Mesenchymal stem cell (in vitro differentiated cells and primary cell): ENCODE measurements around the gene KIF26B.

ENCODE experiments used
- DNase-seq: peaks from one replicate; pipeline ENCODE4 v3.0.0-alpha.2; 2013
- H2AFZ ChIP-seq: one replicate; pipeline ENCODE4 v1.6.1; 2013; ENCODE audit warnings: low read depth, mild to moderate bottlenecking, control low read depth, inconsistent platforms, low read length, moderate library complexity
- H2AK5ac ChIP-seq: 2 replicates; pipeline ENCODE4 v1.6.1; 2013; ENCODE audit warnings: low read length, moderate library complexity, mild to moderate bottlenecking, inconsistent platforms; ENCODE audit not compliant: severe bottlenecking
- H2BK120ac ChIP-seq: one replicate; pipeline ENCODE4 v1.6.1; 2013; ENCODE audit warnings: low read depth, mild to moderate bottlenecking, inconsistent platforms, low read length, moderate library complexity
- H2BK12ac ChIP-seq, 2 experiments: one replicate each; pipeline ENCODE4 v1.6.1; 2013; ENCODE audit warnings: inconsistent platforms in 2 of 2, low read length in 2 of 2, mild to moderate bottlenecking in 2 of 2, moderate library complexity in 2 of 2, control low read depth in 1 of 2
- H2BK15ac ChIP-seq: one replicate; pipeline ENCODE4 v1.6.1; 2013; ENCODE audit warnings: mild to moderate bottlenecking, low read depth, inconsistent platforms; ENCODE audit not compliant: poor library complexity, severe bottlenecking
- H2BK5ac ChIP-seq: 2 replicates; pipeline ENCODE4 v1.6.1; 2013; ENCODE audit warnings: low read depth, mild to moderate bottlenecking, low read length, control low read depth, inconsistent platforms; ENCODE audit not compliant: poor library complexity, severe bottlenecking
- H3K14ac ChIP-seq, 2 experiments: one replicate each; pipeline ENCODE4 v1.6.1; 2013; ENCODE audit warnings: inconsistent platforms in 2 of 2, low read length in 2 of 2, control low read depth in 1 of 2, mild to moderate bottlenecking in 1 of 2, moderate library complexity in 1 of 2
- H3K18ac ChIP-seq, 2 experiments: one replicate each; pipeline ENCODE4 v1.6.1; 2013; ENCODE audit warnings: inconsistent platforms in 2 of 2, low read length in 2 of 2, control low read depth in 1 of 2, low read depth in 1 of 2, mild to moderate bottlenecking in 1 of 2
- H3K23ac ChIP-seq, 2 experiments: one replicate each; pipeline ENCODE4 v1.6.1; 2013; ENCODE audit warnings: inconsistent platforms in 2 of 2, low read length in 2 of 2, mild to moderate bottlenecking in 2 of 2, moderate library complexity in 2 of 2, control low read depth in 1 of 2
- H3K27ac ChIP-seq: 2 replicates; pipeline ENCODE4 v1.5.1; 2013; ENCODE audit warnings: mild to moderate bottlenecking, moderate library complexity, low read length, control low read depth, inconsistent platforms; ENCODE audit not compliant: poor library complexity, severe bottlenecking
- H3K27me3 ChIP-seq, 2 experiments: 2 replicates each; pipeline versions ENCODE4 v1.6.1 to v1.7.0; 2013; ENCODE audit warnings: low read length in 2 of 2, mild to moderate bottlenecking in 2 of 2, moderate library complexity in 2 of 2, control low read depth in 1 of 2, inconsistent platforms in 1 of 2; ENCODE audit not compliant: control insufficient read depth in 1 of 2, insufficient read depth in 1 of 2
- H3K36me3 ChIP-seq, 2 experiments: 2 replicates each; pipeline versions ENCODE4 v1.6.1 to v1.7.0; 2013; ENCODE audit warnings: low read length in 2 of 2, control low read depth in 1 of 2, inconsistent platforms in 1 of 2, low read depth in 1 of 2, mild to moderate bottlenecking in 1 of 2; ENCODE audit not compliant: insufficient read depth in 2 of 2, control insufficient read depth in 1 of 2
- H3K4ac ChIP-seq, 2 experiments: one replicate each; pipeline ENCODE4 v1.6.1; 2013; ENCODE audit warnings: inconsistent platforms in 2 of 2, low read length in 2 of 2, mild to moderate bottlenecking in 2 of 2, moderate library complexity in 2 of 2, control low read depth in 1 of 2, low read depth in 1 of 2
- H3K4me1 ChIP-seq: 2 replicates; pipeline ENCODE4 v1.6.1; 2013; ENCODE audit warnings: low read depth, low read length, control low read depth; ENCODE audit not compliant: control insufficient read depth, insufficient read depth
- H3K4me2 ChIP-seq: 2 replicates; pipeline ENCODE4 v1.6.1; 2013; ENCODE audit warnings: low read length, mild to moderate bottlenecking, inconsistent platforms; ENCODE audit not compliant: poor library complexity, severe bottlenecking
- H3K4me3 ChIP-seq, 2 experiments: 2 replicates each; pipeline versions ENCODE4 v1.5.1 to v1.7.0; 2013; ENCODE audit warnings: low read length in 2 of 2, mild to moderate bottlenecking in 2 of 2, control low read depth in 1 of 2, low read depth in 1 of 2; ENCODE audit not compliant: insufficient read depth in 1 of 2
- H3K79me1 ChIP-seq: replicated peaks from 2 replicates; pipeline ENCODE4 v1.6.1; 2013; ENCODE audit warnings: mild to moderate bottlenecking, control low read depth, low read length, inconsistent platforms; ENCODE audit not compliant: poor library complexity, severe bottlenecking
- H3K9ac ChIP-seq: 2 replicates; pipeline ENCODE4 v1.7.0; 2013; ENCODE audit warnings: mild to moderate bottlenecking, low read length, moderate library complexity
- H3K9me3 ChIP-seq: 2 replicates; pipeline ENCODE4 v1.7.0; 2013; ENCODE audit warnings: mild to moderate bottlenecking, low read length; ENCODE audit not compliant: control insufficient read depth
- H4K8ac ChIP-seq: one replicate; pipeline ENCODE4 v1.6.1; 2013; ENCODE audit warnings: inconsistent platforms, mild to moderate bottlenecking, low read length, moderate library complexity
- H4K91ac ChIP-seq: one replicate; pipeline ENCODE4 v1.6.1; 2013; ENCODE audit warnings: mild to moderate bottlenecking, low read length, inconsistent platforms
- WGBS: methylation state at CpG from one replicate; pipeline ENCODE4 v1.1.7; 2013; ENCODE audit warnings: mixed read lengths; 5-methylcytosine and 5-hydroxymethylcytosine counted together

Gene KIF26B

GRCh38 chr1:245542365-245542764 lies 387.6 kb downstream of the KIF26B start:
- Histone ChIP-seq H3K9me3 (no peaks in the 10 kb centered on the region), H3K27me3 (peaks cover 0 to 4% of the 10 kb centered on the region in 2 experiments), H2AK5ac (no peak overlapping the region), H2BK5ac (no peak overlapping the region), H2BK12ac (no peak overlapping the region), H2BK120ac (no peak overlapping the region), H3K4me3 (no peak overlapping the region), H3K27ac (no peak overlapping the region), H3K14ac (no peak overlapping the region), H2BK15ac (no peak overlapping the region), H3K36me3 (no peaks in the 10 kb centered on the region), H3K4me2 (no peak overlapping the region), H3K23ac (no peak overlapping the region), H4K8ac (no peak overlapping the region), H2AFZ (no peak overlapping the region), H3K4me1 (no peaks in the 10 kb centered on the region), H4K91ac (no peak overlapping the region), H3K9ac (no peak overlapping the region), H3K79me1 (no peaks in the 10 kb centered on the region), H3K18ac (no peak overlapping the region), H3K4ac (no peak overlapping the region)
- WGBS = 93% methylated on average over 4 of the region's 6 CpGs
- no peak for DNase-seq

- Histone ChIP-seq H2BK5ac (no peak overlapping the region), H3K14ac (no peak overlapping the region), H2AFZ (no peak overlapping the region), H3K9ac (no peak overlapping the region), H4K91ac (no peak overlapping the region), H2AK5ac (no peak overlapping the region), H3K18ac (no peak overlapping the region), H2BK15ac (no peak overlapping the region), H3K4ac (no peak overlapping the region), H3K9me3 (no peaks in the 10 kb centered on the region), H3K4me1 (no peaks in the 10 kb centered on the region), H4K8ac (no peak overlapping the region), H2BK12ac (no peak overlapping the region), H3K36me3 (no peaks in the 10 kb centered on the region), H3K23ac (no peak overlapping the region), H3K27me3 (no peaks in the 10 kb centered on the region), H2BK120ac (no peak overlapping the region), H3K27ac (no peak overlapping the region), H3K4me2 (no peak overlapping the region), H3K4me3 (no peak overlapping the region), H3K79me1 (no peaks in the 10 kb centered on the region)
- DNase-seq = no peak
- 95% methylated on average over 3 of the region's 5 CpGs for WGBS
Measured at GRCh38 chr1:245544236-245544635, 389.5 kb downstream of the KIF26B start.

GRCh38 chr1:245546875-245547274 lies 392.1 kb downstream of the KIF26B start:
- no peak for DNase-seq
- H3K18ac ChIP-seq = no peak overlapping the region
- no peak overlapping the region for H3K4me3 ChIP-seq
- H3K4ac ChIP-seq = no peak overlapping the region
- H3K36me3 ChIP-seq = no peaks in the 10 kb centered on the region
- H2AFZ ChIP-seq = no peak overlapping the region
- WGBS = 98% methylated on average over 16 of the region's 16 CpGs
- H3K27me3 ChIP-seq = no peaks in the 10 kb centered on the region
- no peaks in the 10 kb centered on the region for H3K9me3 ChIP-seq
- peak overlapping the region; percentile 26 for H2BK15ac ChIP-seq
- H3K9ac ChIP-seq = no peak overlapping the region
- H2BK12ac ChIP-seq = no peak overlapping the region
- no peaks in the 10 kb centered on the region for H3K79me1 ChIP-seq
- no peak overlapping the region for H3K27ac ChIP-seq
- H4K91ac ChIP-seq = no peak overlapping the region
- H3K23ac ChIP-seq = no peak overlapping the region
- H3K4me2 ChIP-seq = no peak overlapping the region
- H2BK120ac ChIP-seq = no peak overlapping the region
- H2AK5ac ChIP-seq = no peak overlapping the region
- no peak overlapping the region for H4K8ac ChIP-seq
- H3K4me1 ChIP-seq = no peaks in the 10 kb centered on the region
- no peak overlapping the region for H2BK5ac ChIP-seq
- H3K14ac ChIP-seq = no peak overlapping the region

- H3K4ac ChIP-seq = no peak overlapping the region
- WGBS = 86% methylated on average over 16 of the region's 18 CpGs
Measured at GRCh38 chr1:245549996-245550719, 395.4 kb downstream of the KIF26B start.

More at GRCh38 chr1:245549996-245550719, 395.4 kb downstream of the KIF26B start:
- Histone ChIP-seq H2BK12ac (no peak overlapping the region), H3K14ac (no peak overlapping the region), H3K18ac (no peak overlapping the region), H3K4me1 (no peaks in the 10 kb centered on the region), H2AFZ (no peak overlapping the region), H4K8ac (no peak overlapping the region), H3K23ac (peak overlapping the region in 1 of 2 experiments; percentile 67), H3K36me3 (no peaks in the 10 kb centered on the region), H3K9me3 (no peaks in the 10 kb centered on the region), H3K4me2 (no peak overlapping the region), H2AK5ac (no peak overlapping the region), H2BK5ac (no peak overlapping the region), H3K4me3 (no peak overlapping the region), H2BK15ac (no peak overlapping the region), H3K79me1 (no peaks in the 10 kb centered on the region), H2BK120ac (no peak overlapping the region), H3K27me3 (peaks cover 0 to 16% of the 10 kb centered on the region in 2 experiments), H3K27ac (no peak overlapping the region), H3K9ac (no peak overlapping the region), H4K91ac (no peak overlapping the region)
- no peak for DNase-seq
